HL-60 (cell line): ENCODE data around the gene FOXP1.

Source experiments
- DNase-seq, 2 experiments: peaks; one replicate each; pipeline ENCODE4 v3.0.0-alpha.2; 2010 to 2020; ENCODE audit warnings: low read depth in 1 of 2, low spot score in 1 of 2
- H3K27ac ChIP-seq: fragments of 250-450 bp; sonication (Bioruptor Pico); replicated peaks from 2 replicates; pipeline ENCODE4 v1.5.1; 2020; ENCODE audit warnings: mild to moderate bottlenecking, moderate library complexity
- H3K27me3 ChIP-seq: fragments of 250-450 bp; sonication (Bioruptor Pico); 2 replicates; pipeline ENCODE4 v1.5.1; 2021; ENCODE audit warnings: mild to moderate bottlenecking, moderate library complexity; ENCODE audit not compliant: insufficient read depth, poor library complexity, severe bottlenecking
- H3K4me3 ChIP-seq: replicated peaks from 2 replicates; pipeline ENCODE4 v1.5.1; 2011; ENCODE audit warnings: mild to moderate bottlenecking, control low read depth, low read length; ENCODE audit not compliant: insufficient read depth
- GABPA ChIP-seq: IDR thresholded peaks from 2 replicates; pipeline ENCODE4 v1.6.1; 2012; ENCODE audit warnings: low read depth
- POLR2AphosphoS5 ChIP-seq: IDR thresholded peaks from 2 replicates; pipeline ENCODE4 v1.6.1; 2012; ENCODE audit warnings: low read depth
- SPI1 ChIP-seq: IDR thresholded peaks from 2 replicates; pipeline ENCODE4 v1.6.1; 2012; ENCODE audit warnings: low read depth, mild to moderate bottlenecking, borderline replicate concordance
- TF ChIP-seq, protein P1 (sequence below): IDR thresholded peaks from one replicate; pipeline ENCODE4 v1.5.1; 2011; ENCODE audit warnings: low read length, control low read depth, inconsistent platforms; ENCODE audit not compliant: insufficient read depth
- TF ChIP-seq, protein P2 (sequence below): IDR thresholded peaks from 2 replicates; pipeline ENCODE4 v1.6.1; 2012; ENCODE audit warnings: low read depth; ENCODE audit not compliant: insufficient replicate concordance

FOXP1 gene

DNA sequence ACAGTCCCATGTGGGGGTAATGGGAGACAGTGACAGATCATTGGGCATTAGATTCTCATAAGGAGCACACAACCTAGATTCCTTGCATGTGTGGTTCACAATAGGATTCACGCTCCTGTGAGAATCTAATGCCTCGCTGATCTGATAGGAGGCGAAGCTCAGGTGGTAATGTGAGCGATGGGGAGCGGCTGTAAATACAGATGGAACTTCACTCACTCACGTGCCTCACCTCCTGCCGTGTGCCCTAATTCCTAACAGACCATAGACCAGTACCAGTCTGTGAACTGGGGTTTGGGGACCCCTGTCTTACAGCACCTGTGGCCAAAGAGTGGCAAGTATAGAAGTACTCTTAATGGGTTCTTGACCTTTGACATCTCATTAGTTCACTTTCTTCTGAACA, 554.7 kb downstream of the FOXP1 start:
- no peak for DNase-seq
- no peak overlapping the region for H3K4me3 ChIP-seq
- no peak for TF ChIP-seq GABPA
- no peak overlapping the region for H3K27ac ChIP-seq
- no peaks in the 10 kb centered on the region for H3K27me3 ChIP-seq

DNA sequence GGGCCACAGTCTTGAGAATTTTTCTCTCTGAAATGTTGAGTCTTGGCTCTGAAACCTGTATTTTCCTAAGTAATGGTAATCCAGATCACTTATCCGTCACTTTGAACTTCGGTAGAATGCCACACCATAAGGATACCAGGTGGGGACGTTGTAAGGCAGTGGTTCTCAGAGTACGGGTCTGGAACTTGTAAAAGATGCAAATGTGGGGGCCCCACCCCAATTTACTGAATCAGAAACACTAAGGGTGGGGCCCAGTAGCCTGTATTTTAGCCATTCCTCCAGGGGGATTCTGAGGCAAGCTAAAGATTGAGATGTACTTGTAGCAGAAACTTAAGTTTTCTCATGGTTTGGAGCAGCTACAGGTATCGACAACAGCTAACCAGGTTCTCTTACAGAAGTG, 555.3 kb downstream of the FOXP1 start:
- H3K27me3 ChIP-seq, result no peaks in the 10 kb centered on the region
- no peak overlapping the region; the same call in 1 of the 2 replicates for H3K27ac ChIP-seq
- no peak for TF ChIP-seq GABPA
- TF ChIP-seq, protein P1, sequence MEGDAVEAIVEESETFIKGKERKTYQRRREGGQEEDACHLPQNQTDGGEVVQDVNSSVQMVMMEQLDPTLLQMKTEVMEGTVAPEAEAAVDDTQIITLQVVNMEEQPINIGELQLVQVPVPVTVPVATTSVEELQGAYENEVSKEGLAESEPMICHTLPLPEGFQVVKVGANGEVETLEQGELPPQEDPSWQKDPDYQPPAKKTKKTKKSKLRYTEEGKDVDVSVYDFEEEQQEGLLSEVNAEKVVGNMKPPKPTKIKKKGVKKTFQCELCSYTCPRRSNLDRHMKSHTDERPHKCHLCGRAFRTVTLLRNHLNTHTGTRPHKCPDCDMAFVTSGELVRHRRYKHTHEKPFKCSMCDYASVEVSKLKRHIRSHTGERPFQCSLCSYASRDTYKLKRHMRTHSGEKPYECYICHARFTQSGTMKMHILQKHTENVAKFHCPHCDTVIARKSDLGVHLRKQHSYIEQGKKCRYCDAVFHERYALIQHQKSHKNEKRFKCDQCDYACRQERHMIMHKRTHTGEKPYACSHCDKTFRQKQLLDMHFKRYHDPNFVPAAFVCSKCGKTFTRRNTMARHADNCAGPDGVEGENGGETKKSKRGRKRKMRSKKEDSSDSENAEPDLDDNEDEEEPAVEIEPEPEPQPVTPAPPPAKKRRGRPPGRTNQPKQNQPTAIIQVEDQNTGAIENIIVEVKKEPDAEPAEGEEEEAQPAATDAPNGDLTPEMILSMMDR, result no peak
- no peak for TF ChIP-seq POLR2AphosphoS5
- TF ChIP-seq, protein P2, sequence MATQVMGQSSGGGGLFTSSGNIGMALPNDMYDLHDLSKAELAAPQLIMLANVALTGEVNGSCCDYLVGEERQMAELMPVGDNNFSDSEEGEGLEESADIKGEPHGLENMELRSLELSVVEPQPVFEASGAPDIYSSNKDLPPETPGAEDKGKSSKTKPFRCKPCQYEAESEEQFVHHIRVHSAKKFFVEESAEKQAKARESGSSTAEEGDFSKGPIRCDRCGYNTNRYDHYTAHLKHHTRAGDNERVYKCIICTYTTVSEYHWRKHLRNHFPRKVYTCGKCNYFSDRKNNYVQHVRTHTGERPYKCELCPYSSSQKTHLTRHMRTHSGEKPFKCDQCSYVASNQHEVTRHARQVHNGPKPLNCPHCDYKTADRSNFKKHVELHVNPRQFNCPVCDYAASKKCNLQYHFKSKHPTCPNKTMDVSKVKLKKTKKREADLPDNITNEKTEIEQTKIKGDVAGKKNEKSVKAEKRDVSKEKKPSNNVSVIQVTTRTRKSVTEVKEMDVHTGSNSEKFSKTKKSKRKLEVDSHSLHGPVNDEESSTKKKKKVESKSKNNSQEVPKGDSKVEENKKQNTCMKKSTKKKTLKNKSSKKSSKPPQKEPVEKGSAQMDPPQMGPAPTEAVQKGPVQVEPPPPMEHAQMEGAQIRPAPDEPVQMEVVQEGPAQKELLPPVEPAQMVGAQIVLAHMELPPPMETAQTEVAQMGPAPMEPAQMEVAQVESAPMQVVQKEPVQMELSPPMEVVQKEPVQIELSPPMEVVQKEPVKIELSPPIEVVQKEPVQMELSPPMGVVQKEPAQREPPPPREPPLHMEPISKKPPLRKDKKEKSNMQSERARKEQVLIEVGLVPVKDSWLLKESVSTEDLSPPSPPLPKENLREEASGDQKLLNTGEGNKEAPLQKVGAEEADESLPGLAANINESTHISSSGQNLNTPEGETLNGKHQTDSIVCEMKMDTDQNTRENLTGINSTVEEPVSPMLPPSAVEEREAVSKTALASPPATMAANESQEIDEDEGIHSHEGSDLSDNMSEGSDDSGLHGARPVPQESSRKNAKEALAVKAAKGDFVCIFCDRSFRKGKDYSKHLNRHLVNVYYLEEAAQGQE, result no peak
- no peak for TF ChIP-seq SPI1
- DNase-seq, result no peak
- H3K4me3 ChIP-seq, result no peak overlapping the region

DNA sequence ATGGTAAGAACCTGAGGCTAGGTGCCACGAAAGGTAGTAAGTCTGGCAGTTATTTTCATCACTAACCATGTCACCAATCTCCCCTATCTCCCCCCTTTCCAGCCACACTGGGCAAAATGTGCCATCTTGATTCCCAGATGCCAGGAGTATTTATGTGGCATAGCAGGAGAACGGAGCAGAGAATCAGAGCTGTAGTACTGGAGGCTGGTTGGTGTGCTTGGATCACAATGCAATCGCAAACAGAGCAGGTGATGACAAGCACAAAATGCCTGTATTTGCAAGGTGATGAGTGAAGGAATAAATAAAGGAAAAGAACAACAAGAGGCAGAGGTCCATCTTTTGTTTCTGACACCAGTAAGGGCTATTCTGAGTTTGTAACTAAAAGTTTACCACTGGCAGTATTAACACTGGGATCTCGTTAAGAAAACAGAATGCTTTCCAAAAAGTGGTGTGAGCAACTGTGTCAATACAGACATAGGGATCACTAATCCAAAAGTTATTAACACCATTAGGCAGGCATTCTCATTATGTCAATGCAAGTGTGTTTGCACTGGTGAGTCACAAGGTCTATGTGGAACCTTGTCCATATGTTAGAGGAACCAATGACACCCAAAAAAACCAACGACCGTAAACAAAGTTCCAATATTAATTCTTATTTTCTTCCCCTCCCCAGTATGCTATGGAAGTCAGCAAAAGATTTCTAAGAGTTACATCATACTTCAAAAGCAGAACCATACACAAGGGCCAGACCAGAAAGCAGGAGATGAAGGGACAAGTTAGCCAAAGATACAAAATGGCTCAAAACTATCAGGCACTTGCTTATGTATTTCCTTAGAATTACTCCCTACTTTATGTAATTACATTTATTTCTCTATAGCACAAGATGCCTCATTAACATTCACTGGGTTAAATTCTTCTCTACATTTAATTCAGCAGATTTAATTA, 556.6 kb downstream of the FOXP1 start:
- no peaks in the 10 kb centered on the region for H3K27me3 ChIP-seq
- peak overlapping the region; percentile 18 for H3K27ac ChIP-seq
- H3K4me3 ChIP-seq, result no peak overlapping the region
- TF ChIP-seq GABPA, result no peak
- no peak for TF ChIP-seq SPI1
- TF ChIP-seq, protein P2, result no peak
- DNase-seq, result peak; percentile 26 to 36

DNA sequence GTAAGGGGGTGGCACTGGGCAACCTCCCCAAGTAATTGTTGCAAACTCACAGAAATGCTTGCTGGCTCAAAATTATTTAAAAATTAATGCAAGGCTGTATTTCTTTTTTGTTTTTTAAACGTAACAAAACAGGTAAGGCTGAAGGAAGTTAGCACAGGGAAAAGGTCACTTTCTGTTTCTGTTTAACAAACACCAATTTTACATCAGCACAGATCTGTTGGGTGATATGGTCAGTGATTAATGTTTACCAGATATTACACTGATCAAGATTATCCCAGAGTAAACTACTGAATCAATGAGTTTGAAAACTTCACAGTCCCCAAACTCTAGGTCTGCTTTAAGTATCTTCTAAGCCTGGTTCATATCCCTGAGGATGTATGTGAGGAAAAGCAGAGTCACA, 558.0 kb downstream of the FOXP1 start:
- no peak overlapping the region for H3K27ac ChIP-seq
- H3K4me3 ChIP-seq, result no peak overlapping the region
- no peak for DNase-seq
- no peaks in the 10 kb centered on the region for H3K27me3 ChIP-seq
- TF ChIP-seq POLR2AphosphoS5 (no peak), SPI1 (no peak), GABPA (no peak)
- TF ChIP-seq, protein P1, result no peak
- TF ChIP-seq, protein P2, result no peak
